Measurements from ENCODE around the gene PGC. TPM values are rescaled to one million over a fixed set of nuclear protein-coding genes. Genes with fewer than 3 reads are reported as not detected.

PGC gene
- total and polyA plus RNA-seq, 7 donors, result 0.07 to 12.6 (median 9.2) TPM; not detected in 4

GRCh38 chr6:41748542-41748941, 1.3 kb upstream of the PGC start:
- Histone ChIP-seq H3K36me3 (no peaks in the 10 kb centered on the region), H3K9me3 (no peaks in the 10 kb centered on the region), H3K4me1 (no peaks in the 10 kb centered on the region), H3K27ac (no peak overlapping the region), H3K27me3 (no peaks in the 10 kb centered on the region), H3K4me3 (no peak overlapping the region)
- no peak for TF ChIP-seq CTCF (IDR thresholded peaks at IDR 0.05)
- no peak for TF ChIP-seq EP300 (IDR thresholded peaks at IDR 0.05)
- no peak for TF ChIP-seq POLR2A (IDR thresholded peaks at IDR 0.05)
- no peak for TF ChIP-seq POLR2AphosphoS5 (IDR thresholded peaks at IDR 0.05)
- DNase-seq, result no peak
- 79 to 83% methylated on average over 3 of the region's 3 CpGs for WGBS, 2 donors
- intact Hi-C loops (cut with DNase I), result no loop called here

- intact Hi-C loops (cut with DNase I), result no loop called here
- H3K27me3 ChIP-seq, result no peaks in the 10 kb centered on the region
- no peak for TF ChIP-seq CTCF (IDR thresholded peaks at IDR 0.05)
- TF ChIP-seq EP300 (IDR thresholded peaks at IDR 0.05), result no peak
- no peak for TF ChIP-seq POLR2A (IDR thresholded peaks at IDR 0.05)
- no peak for TF ChIP-seq POLR2AphosphoS5 (IDR thresholded peaks at IDR 0.05)
Measured at GRCh38 chr6:41748102-41748477, 893 bp upstream of the PGC start.

DNA sequence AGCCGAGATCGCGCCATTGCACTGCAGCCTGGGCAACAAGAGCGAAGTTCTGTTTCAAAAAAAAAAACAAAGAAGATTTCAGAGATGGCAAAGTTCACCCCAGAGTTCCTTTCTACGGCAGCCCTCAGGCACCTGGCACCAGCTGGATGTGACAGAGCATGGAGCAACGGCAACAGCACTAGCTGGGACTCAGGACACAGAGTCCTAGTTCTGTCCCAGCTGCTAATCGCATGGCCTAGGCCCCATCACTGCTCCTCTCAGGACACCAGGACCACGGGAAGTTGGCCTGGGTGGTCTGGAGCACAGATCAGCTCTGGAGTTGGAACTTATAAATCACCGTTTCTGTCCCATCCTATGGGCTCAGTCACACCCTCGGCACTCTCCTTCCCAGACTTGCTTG, 1.1 kb downstream of the PGC start:
- Histone ChIP-seq H3K9me3 (no peaks in the 10 kb centered on the region), H3K4me1 (no peaks in the 10 kb centered on the region), H3K27me3 (no peaks in the 10 kb centered on the region), H3K4me3 (no peak overlapping the region), H3K27ac (no peak overlapping the region), H3K36me3 (no peaks in the 10 kb centered on the region)
- no peak for DNase-seq
- TF ChIP-seq POLR2A (IDR thresholded peaks at IDR 0.05) (no peak), CTCF (IDR thresholded peaks at IDR 0.05) (no peak), POLR2AphosphoS5 (IDR thresholded peaks at IDR 0.05) (no peak), EP300 (IDR thresholded peaks at IDR 0.05) (no peak)
- WGBS, 2 donors, result 92 to 93% methylated on average over 10 of the region's 10 CpGs
- intact Hi-C loops (cut with DNase I), result no loop called here

More at GRCh38 chr6:41748102-41748477, 893 bp upstream of the PGC start:
- DNase-seq, result no peak
- H3K27ac ChIP-seq, result no peak overlapping the region
- WGBS, 2 donors, result 95 to 97% methylated on average over 6 of the region's 6 CpGs
- no peaks in the 10 kb centered on the region for H3K4me1 ChIP-seq
- H3K4me3 ChIP-seq, result no peak overlapping the region
- H3K9me3 ChIP-seq, result no peaks in the 10 kb centered on the region
- H3K36me3 ChIP-seq, result no peaks in the 10 kb centered on the region

- Histone ChIP-seq H3K27me3 (no peaks in the 10 kb centered on the region), H3K36me3 (no peaks in the 10 kb centered on the region), H3K4me3 (no peak overlapping the region), H3K9me3 (no peaks in the 10 kb centered on the region), H3K27ac (no peak overlapping the region), H3K4me1 (no peaks in the 10 kb centered on the region)
- intact Hi-C loops (cut with DNase I), result no loop called here
- no peak for DNase-seq
- 89 to 93% methylated on average over 7 of the region's 7 CpGs for WGBS, 2 donors
- TF ChIP-seq POLR2AphosphoS5 (IDR thresholded peaks at IDR 0.05) (no peak), CTCF (IDR thresholded peaks at IDR 0.05) (no peak), POLR2A (IDR thresholded peaks at IDR 0.05) (no peak), EP300 (IDR thresholded peaks at IDR 0.05) (no peak)
Measured at GRCh38 chr6:41744236-41744787, 2.9 kb downstream of the PGC start.

Data from sigmoid colon (tissue), 7 donors.